ENCODE data around the gene SYNGR4.
"Not testable (repeated sequence)": the region's sequence is repeated elsewhere in the genome, so short reads cannot be mapped to it uniquely, and the experiment has no call there.

The SYNGR4 gene

GRCh38 chr19:48371771-48372170 lies 7.6 kb downstream of the SYNGR4 start:
- DNase-seq = not testable (repeated sequence)

GRCh38 chr19:48372904-48373303 lies 8.7 kb downstream of the SYNGR4 start:
- DNase-seq = peak; percentile 62

DNA sequence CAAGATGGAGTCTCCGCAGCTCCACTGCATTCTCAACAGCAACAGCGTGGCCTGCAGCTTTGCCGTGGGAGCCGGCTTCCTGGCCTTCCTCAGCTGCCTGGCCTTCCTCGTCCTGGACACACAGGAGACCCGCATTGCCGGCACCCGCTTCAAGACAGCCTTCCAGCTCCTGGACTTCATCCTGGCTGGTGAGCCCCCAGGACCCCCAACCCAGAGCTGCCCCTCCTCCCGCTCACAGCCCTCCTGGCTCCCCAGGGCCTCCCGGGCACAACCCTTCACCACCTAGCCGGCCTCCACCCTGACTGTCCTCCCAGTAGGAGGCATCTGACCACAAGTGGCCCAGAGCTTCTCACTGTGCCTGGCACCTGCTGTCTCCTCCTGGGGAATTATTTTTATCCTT lies 9.4 kb downstream of the SYNGR4 start:
- no peak for DNase-seq

- DNase-seq = no peak
Measured at GRCh38 chr19:48378194-48378570, 14.0 kb downstream of the SYNGR4 start.

DNA sequence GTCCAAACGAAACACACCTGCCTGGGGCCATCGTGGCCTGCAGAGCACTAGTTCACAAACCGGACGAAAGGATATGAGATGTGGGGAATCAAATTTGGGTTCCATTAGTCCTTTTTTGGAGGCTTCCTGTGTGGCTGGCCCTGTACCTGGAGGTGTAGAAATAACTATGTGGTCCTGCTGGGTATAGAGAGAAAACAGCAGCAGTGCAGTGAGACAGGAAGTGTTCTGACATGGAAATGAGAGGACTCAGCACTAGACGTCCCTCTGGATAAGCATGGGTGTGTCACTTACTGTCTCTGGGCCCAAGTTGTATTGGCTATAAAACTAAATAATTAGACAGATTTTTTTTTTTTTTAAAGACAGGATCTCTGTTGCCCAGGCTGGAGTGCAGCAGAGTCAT lies 14.9 kb downstream of the SYNGR4 start:
- no peak for DNase-seq

DNA sequence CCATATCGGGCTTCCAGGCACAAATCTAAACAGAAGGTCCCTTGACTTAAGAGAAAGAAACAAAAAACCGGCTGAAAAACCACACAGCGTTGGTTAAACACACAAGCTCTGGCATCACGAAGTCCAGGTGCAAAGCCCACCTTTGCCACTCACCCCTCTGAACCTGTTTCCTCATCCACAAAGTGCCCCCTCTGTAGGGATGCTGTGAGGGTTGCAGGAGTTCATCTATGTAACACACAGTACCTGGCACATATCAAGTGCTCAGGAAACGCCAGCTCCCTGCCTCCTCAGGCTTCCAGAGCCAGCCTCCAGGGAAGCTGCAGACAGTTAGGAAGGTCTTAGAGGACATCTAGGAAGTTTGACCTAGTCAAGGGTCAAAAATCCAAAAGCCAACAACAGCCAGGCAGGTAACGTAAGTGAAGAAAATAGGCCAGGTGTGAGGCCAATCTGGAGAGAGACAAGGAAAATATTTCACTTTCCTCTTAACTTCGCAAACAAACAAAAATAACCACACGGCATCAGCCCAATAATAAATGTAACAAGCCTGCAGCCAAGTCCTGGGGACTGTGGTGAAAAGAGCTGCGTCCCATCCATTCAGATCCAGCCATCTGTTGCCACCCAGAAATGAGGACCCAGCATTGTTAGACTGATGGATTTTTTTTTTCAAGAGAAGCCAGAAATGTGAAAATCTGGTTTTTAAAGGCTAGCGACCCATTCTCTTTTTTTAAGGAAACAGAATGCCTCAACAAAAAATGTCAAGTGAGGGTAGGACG lies 17.2 kb downstream of the SYNGR4 start:
- DNase-seq = no peak

DNA sequence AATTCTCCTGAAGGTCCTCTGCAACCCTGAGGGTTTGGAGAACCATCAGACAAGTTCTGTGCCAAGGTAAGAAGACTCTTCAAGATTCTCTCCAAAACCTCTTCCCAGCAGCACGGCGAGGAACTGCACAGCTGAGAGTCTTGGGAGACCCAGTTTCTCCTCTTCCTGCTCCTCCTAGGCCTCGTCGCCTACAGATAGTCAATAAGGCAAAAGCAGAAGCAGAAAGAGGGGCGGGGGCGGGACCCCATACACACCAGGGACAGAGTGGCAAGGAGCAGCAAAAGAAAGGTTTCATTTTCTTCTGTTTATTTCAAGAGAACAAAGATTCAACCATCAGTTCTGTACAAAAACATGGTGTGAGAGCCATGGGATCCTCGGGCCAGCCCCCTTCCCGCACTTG lies 18.1 kb downstream of the SYNGR4 start:
- DNase-seq = no peak

GRCh38 chr19:48385461-48386087 lies 21.4 kb downstream of the SYNGR4 start:
- no peak for DNase-seq

GRCh38 chr19:48386981-48387380 lies 22.8 kb downstream of the SYNGR4 start:
- no peak for DNase-seq

GRCh38 chr19:48390188-48391099 lies 26.3 kb downstream of the SYNGR4 start:
- no peak for DNase-seq

DNA sequence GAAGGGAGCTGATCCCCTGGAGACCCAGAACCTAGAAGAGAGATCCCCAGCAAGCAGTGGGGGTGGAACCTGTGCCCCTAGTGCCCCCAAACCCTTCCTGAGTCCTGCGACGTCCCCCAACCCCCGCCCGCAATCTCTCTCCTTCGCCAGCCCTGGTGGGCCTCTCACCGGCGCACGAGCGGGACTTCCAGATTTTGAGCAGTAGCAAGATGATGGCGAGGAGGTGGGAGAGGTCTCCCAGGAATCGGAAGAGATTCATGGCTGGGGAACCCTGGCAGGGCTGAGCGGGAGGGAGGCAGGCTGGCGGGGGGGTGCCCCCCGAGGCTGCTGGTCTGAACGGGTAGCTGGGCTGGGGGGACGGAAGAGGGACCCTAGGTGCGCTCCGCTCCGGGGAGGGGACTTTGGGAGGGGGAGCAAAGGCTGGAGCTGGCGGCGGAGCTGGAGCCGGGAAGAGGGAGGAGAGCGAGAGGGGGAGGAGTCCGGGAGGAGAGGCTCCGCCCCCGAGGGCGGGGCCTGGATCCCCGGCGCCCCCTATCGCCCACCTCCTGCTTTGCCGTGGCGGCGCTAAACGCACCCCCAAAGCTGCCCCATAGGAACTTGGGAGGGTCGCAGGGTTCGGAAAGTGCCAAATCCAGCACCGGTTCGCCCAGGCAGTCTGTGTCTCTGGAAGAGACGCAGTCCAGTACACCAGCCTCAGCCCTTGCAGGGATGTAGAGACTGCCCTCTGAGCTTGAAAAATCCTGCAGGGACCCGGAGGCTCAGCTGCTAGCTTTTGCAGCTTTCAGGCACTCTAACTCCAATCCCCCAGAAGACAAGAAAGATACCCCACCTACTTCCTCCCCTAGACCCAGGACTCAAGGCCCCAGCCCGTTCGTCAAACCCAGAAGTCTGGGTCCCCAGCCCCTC lies 27.2 kb downstream of the SYNGR4 start, which contains the start of gene KDELR1:
Gene KDELR1, minus strand, starts transcription at position 452 of the 906 bp plus-strand sequence. Its CDS starts 193 bp downstream, at position 259.
- peak; percentile 44 for DNase-seq

DNA sequence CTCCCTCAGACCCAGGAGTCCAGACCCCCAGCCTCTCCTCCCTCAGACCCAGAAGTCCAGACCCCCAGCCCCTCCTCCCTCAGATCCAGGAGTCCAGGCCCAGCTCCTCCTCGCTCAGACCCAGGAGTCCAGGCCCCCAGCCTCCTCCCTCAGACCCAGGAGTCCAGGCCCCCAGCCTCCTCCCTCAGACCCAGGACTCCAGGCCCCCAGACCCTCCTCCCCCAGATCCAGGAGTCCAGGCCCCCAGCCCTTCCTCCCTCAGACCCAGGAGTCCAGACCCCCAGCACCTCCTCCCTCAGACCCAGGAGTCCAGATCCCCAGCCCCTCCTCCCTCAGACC lies 27.8 kb downstream of the SYNGR4 start:
- DNase-seq = not testable (repeated sequence)

GRCh38 chr19:48392860-48393558 lies 28.8 kb downstream of the SYNGR4 start:
- no peak for DNase-seq

DNA sequence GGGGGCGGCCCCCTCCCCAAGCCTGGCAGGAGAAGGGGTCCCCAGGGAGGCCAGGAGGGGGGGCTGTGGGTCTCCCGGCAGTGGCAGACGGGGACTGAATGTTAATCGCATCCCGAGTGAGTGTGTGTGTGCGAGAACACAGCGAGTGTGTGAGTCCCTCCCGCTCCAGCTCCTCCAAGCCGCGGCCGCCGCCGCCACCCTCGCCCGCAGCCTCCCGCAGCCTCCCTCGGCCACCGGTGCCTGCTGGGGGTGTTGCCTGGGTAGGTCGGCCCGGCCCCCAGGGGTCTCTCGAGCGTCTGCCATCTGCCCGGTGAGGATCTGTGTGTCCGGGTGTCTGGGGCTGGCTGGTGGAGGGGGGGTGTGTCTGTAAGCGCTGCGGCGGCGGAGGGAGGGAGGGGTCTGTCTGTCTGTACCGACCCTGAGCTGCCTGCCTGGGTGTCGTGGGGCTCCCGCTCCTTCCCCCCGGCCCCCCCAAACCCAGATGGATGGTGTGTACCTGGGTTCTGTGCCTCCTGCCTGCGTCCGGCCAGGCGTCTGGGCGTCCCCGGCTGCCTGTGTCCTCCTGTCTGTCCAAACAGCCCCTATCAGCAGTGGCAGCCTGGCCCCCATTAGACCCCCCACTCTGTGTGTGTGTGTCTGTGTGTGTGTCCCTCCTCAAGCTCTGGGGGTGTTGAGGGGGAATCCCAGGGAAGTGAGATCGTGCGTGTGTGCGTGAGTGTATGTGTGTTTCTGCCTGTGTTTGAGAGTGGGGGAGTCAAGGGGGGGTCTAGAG lies 29.6 kb downstream of the SYNGR4 start, which contains the start of gene GRIN2D:
Gene GRIN2D, plus strand, starts transcription at position 110 of the 772 bp plus-strand sequence. CDS start 4,725 bp downstream, outside the sequence.
- DNase-seq = no peak

DNA sequence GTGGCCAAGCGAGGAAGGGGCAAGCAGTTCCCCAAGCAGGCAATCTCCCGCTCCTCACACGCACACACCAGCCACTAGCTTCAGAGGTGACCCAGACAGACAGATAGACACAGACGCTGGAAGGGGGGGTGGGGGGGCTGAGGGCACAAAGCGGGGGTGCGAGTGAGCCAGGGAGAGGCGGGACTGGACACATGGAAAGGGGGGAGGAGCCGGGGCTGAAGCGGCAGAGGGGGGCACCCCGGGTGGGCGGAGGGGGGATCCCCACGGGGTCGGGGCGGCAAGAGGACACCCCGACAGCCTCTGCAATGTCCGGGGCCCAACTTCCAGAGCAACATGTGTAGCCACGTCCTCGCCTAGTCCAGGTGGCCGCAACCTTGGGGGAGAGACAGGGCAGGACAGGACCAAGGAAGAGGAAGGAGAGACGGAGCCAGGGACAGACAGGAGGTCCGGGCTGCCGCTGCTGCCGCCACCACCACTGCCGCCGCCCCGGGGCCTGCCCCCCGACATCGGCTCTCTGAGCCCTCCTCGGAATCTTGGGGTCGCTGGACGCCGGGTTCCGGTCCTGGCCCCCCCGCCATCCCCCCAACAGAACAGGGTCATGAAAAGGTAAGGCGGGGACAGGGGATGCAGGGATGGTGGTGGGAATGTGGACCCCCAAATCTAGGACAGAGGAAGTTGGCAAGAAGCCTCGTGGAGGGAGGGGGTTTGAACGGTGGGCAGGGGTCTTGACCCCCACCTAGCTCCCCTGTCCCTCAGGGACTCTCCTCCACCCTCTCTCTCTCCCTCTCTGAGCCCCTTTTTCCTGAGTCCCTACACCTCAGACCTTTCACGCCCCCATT lies 30.4 kb downstream of the SYNGR4 start:
- no peak for DNase-seq

- DNase-seq = no peak
Measured at GRCh38 chr19:48395170-48395455, 30.9 kb downstream of the SYNGR4 start.

GRCh38 chr19:48395499-48395898 lies 31.3 kb downstream of the SYNGR4 start:
- no peak for DNase-seq

- DNase-seq = no peak
Measured at GRCh38 chr19:48396016-48396823, 32.1 kb downstream of the SYNGR4 start.

GRCh38 chr19:48396824-48397176 lies 32.6 kb downstream of the SYNGR4 start:
- DNase-seq = no peak

Data from NCI-H510A treated with DMSO at 0.1 percent for 48 hours (cell line).